IMR-90 (cell line): Measurements from ENCODE around the gene TRPC3. TPM values are rescaled to one million over a fixed set of nuclear protein-coding genes. Genes with fewer than 3 reads are reported as not detected.

Experiments
- ATAC-seq: fragments of 200-7000 bp; cut with Tn5 transposase; 2 replicates; pipeline ENCODE4 v1.9.1; 2020; ENCODE audit warnings: low read depth, mild to moderate bottlenecking, moderate library complexity
- BruUV-seq: library from RNA; stranded (reverse); fragments of 400-500 nt; replicated peaks from 2 replicates; lab custom pipeline; 2021; lab: Mats Ljungman, UMichigan
- CTCF ChIA-PET: fragments of 300-600 bp; formaldehyde crosslinking; extraction: SDS; loops from one replicate; lab custom pipeline; 2021; ENCODE audit warnings: antibody characterized with exemption; lab: Yijun Ruan, JAX
- POLR2A ChIA-PET: fragments of 300-600 bp; sonication (Branson Sonifier 250); formaldehyde crosslinking; loops from one replicate; lab custom pipeline; 2022; ENCODE audit warnings: antibody characterized with exemption; ENCODE audit not compliant: unreplicated experiment; lab: Charles Lee
- DNase-seq: peaks from one replicate; pipeline ENCODE4 v3.0.0; 2013
- H2AFZ ChIP-seq: replicated peaks from 2 replicates; pipeline ENCODE3; 2013; ENCODE audit warnings: low read length, mild to moderate bottlenecking; ENCODE audit not compliant: poor library complexity
- H2AK5ac ChIP-seq: 2 replicates; pipeline ENCODE4 v1.6.1; 2013; ENCODE audit warnings: low read depth, low read length, inconsistent platforms
- H2AK9ac ChIP-seq: replicated peaks from 2 replicates; pipeline ENCODE3; 2013; ENCODE audit warnings: mild to moderate bottlenecking, low read depth, low read length, moderate library complexity; ENCODE audit not compliant: poor library complexity
- H2BK120ac ChIP-seq: 2 replicates; pipeline ENCODE4 v1.6.1; 2013; ENCODE audit warnings: low read depth, low read length, inconsistent platforms
- H2BK15ac ChIP-seq: 3 replicates; pipeline ENCODE4 v1.6.1; 2013; ENCODE audit warnings: low read depth, low read length, inconsistent platforms
- H2BK20ac ChIP-seq: 2 replicates; pipeline ENCODE4 v1.6.1; 2013; ENCODE audit warnings: low read depth, mild to moderate bottlenecking, inconsistent platforms, low read length, moderate library complexity
- H2BK5ac ChIP-seq: 2 replicates; pipeline ENCODE4 v1.6.1; 2013; ENCODE audit warnings: mild to moderate bottlenecking, low read depth, low read length, inconsistent platforms; ENCODE audit not compliant: poor library complexity, severe bottlenecking
- H3K14ac ChIP-seq: replicated peaks from 2 replicates; pipeline ENCODE4 v1.6.1; 2013; ENCODE audit warnings: low read depth, low read length, inconsistent platforms
- H3K18ac ChIP-seq: 2 replicates; pipeline ENCODE4 v1.6.1; 2013; ENCODE audit warnings: low read depth, low read length, control low read depth
- H3K23ac ChIP-seq: 2 replicates; pipeline ENCODE4 v1.6.1; 2013; ENCODE audit warnings: low read depth, low read length, inconsistent platforms
- H3K27ac ChIP-seq: 2 replicates; pipeline ENCODE4 v1.5.1; 2013; ENCODE audit warnings: mild to moderate bottlenecking, control low read depth, low read length; ENCODE audit not compliant: insufficient read depth
- H3K27me3 ChIP-seq: 2 replicates; pipeline ENCODE4 v1.6.1; 2013; ENCODE audit warnings: low read length; ENCODE audit not compliant: control insufficient read depth, insufficient read depth
- H3K36me3 ChIP-seq: 2 replicates; pipeline ENCODE4 v1.6.1; 2013; ENCODE audit warnings: low read length, mixed read lengths; ENCODE audit not compliant: control insufficient read depth, insufficient read depth
- H3K4ac ChIP-seq: 2 replicates; pipeline ENCODE4 v1.6.1; 2013; ENCODE audit warnings: low read depth, low read length, inconsistent platforms
- H3K4me1 ChIP-seq: 2 replicates; pipeline ENCODE4 v1.6.1; 2013; ENCODE audit warnings: low read length, mixed read lengths; ENCODE audit not compliant: control insufficient read depth, insufficient read depth
- H3K4me2 ChIP-seq: 2 replicates; pipeline ENCODE4 v1.6.1; 2013; ENCODE audit warnings: low read depth, mild to moderate bottlenecking, control low read depth, low read length, moderate library complexity
- H3K4me3 ChIP-seq: 2 replicates; pipeline ENCODE4 v1.5.1; 2013; ENCODE audit warnings: low read depth, mild to moderate bottlenecking, control low read depth, low read length, moderate library complexity; ENCODE audit not compliant: insufficient read depth
- H3K56ac ChIP-seq: 2 replicates; pipeline ENCODE4 v1.6.1; 2013; ENCODE audit warnings: low read length, inconsistent platforms; ENCODE audit not compliant: insufficient read depth; ENCODE audit errors: extremely low read depth
- H3K79me1 ChIP-seq, 2 experiments: 2 replicates each; pipeline ENCODE4 v1.6.1; 2013; ENCODE audit warnings: low read length in 2 of 2, inconsistent platforms in 1 of 2, low read depth in 1 of 2
- H3K9ac ChIP-seq: 2 replicates; pipeline ENCODE4 v1.6.1; 2013; ENCODE audit warnings: low read depth, low read length, control low read depth
- H3K9me1 ChIP-seq: 2 replicates; pipeline ENCODE4 v1.6.1; 2013; ENCODE audit warnings: low read length, inconsistent platforms; ENCODE audit not compliant: insufficient read depth
- H3K9me3 ChIP-seq: 2 replicates; pipeline ENCODE4 v1.6.1; 2013; ENCODE audit warnings: low read length; ENCODE audit not compliant: control insufficient read depth, insufficient read depth
- H4K20me1 ChIP-seq: 2 replicates; pipeline ENCODE4 v1.6.1; 2013; ENCODE audit warnings: low read length, inconsistent platforms; ENCODE audit not compliant: insufficient read depth
- H4K5ac ChIP-seq: 2 replicates; pipeline ENCODE4 v1.6.1; 2013; ENCODE audit warnings: mild to moderate bottlenecking, low read depth, low read length, control low read depth
- H4K8ac ChIP-seq, 2 experiments: 2 replicates each; pipeline ENCODE4 v1.6.1; 2013; ENCODE audit warnings: low read depth in 2 of 2, low read length in 2 of 2, control low read depth in 1 of 2, inconsistent platforms in 1 of 2
- H4K91ac ChIP-seq: 2 replicates; pipeline ENCODE4 v1.6.1; 2013; ENCODE audit warnings: low read depth, low read length, inconsistent platforms; ENCODE audit not compliant: insufficient read depth
- BHLHE40 ChIP-seq: fragments of 150-350 bp; IDR thresholded peaks from 2 replicates; pipeline ENCODE4 v1.6.1; 2016; ENCODE audit warnings: mild to moderate bottlenecking, low read depth, low read length
- FOS ChIP-seq: fragments of 150-350 bp; IDR thresholded peaks from 2 replicates; pipeline ENCODE4 v1.6.1; 2016; ENCODE audit warnings: low read depth, low read length
- MAZ ChIP-seq: IDR thresholded peaks from 2 replicates; pipeline ENCODE4 v1.6.1; 2012; ENCODE audit warnings: low read depth, mild to moderate bottlenecking, low read length, improper control_type of control experiment, moderate library complexity, borderline replicate concordance
- NFE2L2 ChIP-seq: fragments of 150-350 bp; IDR thresholded peaks from 2 replicates; pipeline ENCODE4 v1.6.1; 2016; ENCODE audit warnings: low read depth, mild to moderate bottlenecking, low read length
- POLR2A ChIP-seq: IDR thresholded peaks from 2 replicates; pipeline ENCODE4 v1.6.1; 2012; ENCODE audit warnings: mild to moderate bottlenecking, low read depth, low read length
- RAD21 ChIP-seq: IDR thresholded peaks from 2 replicates; pipeline ENCODE4 v1.6.1; 2012; ENCODE audit warnings: low read length, improper control_type of control experiment
- SMC3 ChIP-seq: fragments of 150-350 bp; IDR thresholded peaks from 2 replicates; pipeline ENCODE4 v1.6.1; 2016; ENCODE audit warnings: low read depth, mild to moderate bottlenecking, antibody characterized with exemption, low read length, moderate library complexity
- WGBS, 2 experiments: methylation state at CpG; one replicate each; pipeline versions ENCODE4 v1.1.5 to v1.1.7; 2013; ENCODE audit warnings: missing lambda C conversion rate in 2 of 2; ENCODE audit not compliant: insufficient read length in 1 of 2; ENCODE audit errors: extremely low coverage in 2 of 2; 5-methylcytosine and 5-hydroxymethylcytosine counted together
- dilution Hi-C: fragments of 300-500 bp; cut with HindIII; formaldehyde crosslinking; loops from one replicate; pipeline ENCODE4 v1.14.3; 2018; ENCODE audit warnings: low sequenced_read_pairs; ENCODE audit not compliant: unreplicated experiment
- in situ Hi-C: fragments of 300-500 bp; cut with MboI; formaldehyde crosslinking; loops from 3 replicates; pipeline ENCODE4 v1.14.3; 2019; ENCODE audit warnings: low sequenced_read_pairs, inconsistent platforms, mixed read lengths
- intact Hi-C: fragments of 100-400 bp; cut with micrococcal nuclease; formaldehyde crosslinking; loops from 2 replicates; pipeline ENCODE4 v1.10.0; 2022
- polyA plus RNA-seq, 3 experiments: library from polyadenylated mRNA; depleted of rRNA; stranded (reverse); fragments of >200 nt; gene quantifications; 2 replicates each; pipeline ENCODE4 v1.2.3, GENCODE V29; 2012; ENCODE audit warnings: low replicate concordance in 1 of 3
- total RNA-seq: library from RNA; depleted of rRNA; stranded (reverse); fragments of >200 nt; gene quantifications from 2 replicates; pipeline ENCODE4 v1.2.3, GENCODE V29; 2012
- TF ChIP-seq, protein P1 (sequence below): fragments of 150-350 bp; IDR thresholded peaks from 2 replicates; pipeline ENCODE4 v1.6.1; 2016; ENCODE audit warnings: low read depth, mild to moderate bottlenecking, low read length, moderate library complexity, borderline replicate concordance

TRPC3 gene
- total and polyA plus RNA-seq, 2 of the 4 experiments (the other 2 are of a cell fraction): 1.1 to 2.7 TPM

DNA sequence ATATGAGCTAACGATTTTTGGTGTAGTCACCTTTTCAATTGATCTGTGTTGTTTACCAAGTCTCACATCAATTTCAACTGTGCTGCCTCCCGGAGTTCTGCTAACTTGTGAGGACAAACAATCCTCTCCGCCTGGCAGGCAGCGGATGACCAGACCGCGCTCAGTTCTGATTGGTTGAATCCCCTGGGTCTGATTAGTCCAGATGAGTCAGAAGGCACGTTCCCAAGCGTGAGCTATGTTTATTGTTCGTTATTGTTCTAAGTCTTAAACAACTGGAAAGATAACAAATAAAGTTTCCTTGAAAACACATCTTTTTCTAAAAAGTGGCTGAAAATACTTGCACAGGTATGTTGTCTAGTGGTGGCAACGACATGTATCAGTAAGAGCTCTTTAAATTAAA lies 37.9 kb upstream of the TRPC3 start:
- intact Hi-C loops: no loop called here
- 90% methylated on average over 5 of the region's 10 CpGs; no CpG with 5 or more reads in 1 of the 2 experiments for WGBS, 2 experiments

More for the DNA sequence above, 37.9 kb upstream of the TRPC3 start:
- H3K36me3 ChIP-seq: no peaks in the 10 kb centered on the region
- H3K9ac ChIP-seq: no peak overlapping the region
- TF ChIP-seq FOS (no peak), POLR2A (no peak), SMC3 (no peak), MAZ (no peak), BHLHE40 (peak; percentile 62), NFE2L2 (no peak), RAD21 (no peak)
- TF ChIP-seq, protein P1, sequence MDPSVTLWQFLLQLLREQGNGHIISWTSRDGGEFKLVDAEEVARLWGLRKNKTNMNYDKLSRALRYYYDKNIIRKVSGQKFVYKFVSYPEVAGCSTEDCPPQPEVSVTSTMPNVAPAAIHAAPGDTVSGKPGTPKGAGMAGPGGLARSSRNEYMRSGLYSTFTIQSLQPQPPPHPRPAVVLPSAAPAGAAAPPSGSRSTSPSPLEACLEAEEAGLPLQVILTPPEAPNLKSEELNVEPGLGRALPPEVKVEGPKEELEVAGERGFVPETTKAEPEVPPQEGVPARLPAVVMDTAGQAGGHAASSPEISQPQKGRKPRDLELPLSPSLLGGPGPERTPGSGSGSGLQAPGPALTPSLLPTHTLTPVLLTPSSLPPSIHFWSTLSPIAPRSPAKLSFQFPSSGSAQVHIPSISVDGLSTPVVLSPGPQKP: no peak
- no peak overlapping the region for H3K23ac ChIP-seq
- ChIA-PET POLR2A (no interaction called here), CTCF (interaction anchor here (0.5 kb wide), 1 partner anchor 194 kb away, joined by 3 read pairs; no protein-coding TSS in a partner anchor)
- no peak overlapping the region for H4K91ac ChIP-seq
- no peak overlapping the region for H3K4me3 ChIP-seq
- ATAC-seq (peak; percentile 67; the same call in 1 of the 2 replicates), DNase-seq (peak; percentile 56)
- no peak overlapping the region for H2BK5ac ChIP-seq
- no peak overlapping the region for H3K14ac ChIP-seq
- no peak overlapping the region for H2BK120ac ChIP-seq
- H2BK20ac ChIP-seq: no peak overlapping the region
- no peak overlapping the region for H3K27ac ChIP-seq
- dilution Hi-C loops: no loop called here
- H3K18ac ChIP-seq: no peak overlapping the region
- no peak overlapping the region for H2AK5ac ChIP-seq
- no TSS peak for BruUV-seq
- in situ Hi-C loops: no loop called here
- H3K56ac ChIP-seq: no peak overlapping the region
- H3K9me3 ChIP-seq: no peaks in the 10 kb centered on the region
- H3K79me1 ChIP-seq: no peaks in the 10 kb centered on the region
- H3K9me1 ChIP-seq: no peaks in the 10 kb centered on the region
- no peak overlapping the region for H4K5ac ChIP-seq
- H3K4me2 ChIP-seq: no peak overlapping the region
- H3K4ac ChIP-seq: no peak overlapping the region
- H2AFZ ChIP-seq: no peak overlapping the region
- no peak overlapping the region for H2AK9ac ChIP-seq
- no peaks in the 10 kb centered on the region; the same call in 1 of the 2 replicates for H3K27me3 ChIP-seq
- no peak overlapping the region for H4K8ac ChIP-seq
- H2BK15ac ChIP-seq: no peak overlapping the region
- no peaks in the 10 kb centered on the region for H4K20me1 ChIP-seq
- H3K4me1 ChIP-seq: peaks cover 2% of the 10 kb centered on the region; the same call in 1 of the 2 replicates
